ENCODE results near the gene C1QTNF1. TPM values are rescaled to one million over a fixed set of nuclear protein-coding genes. Genes with fewer than 3 reads are reported as not detected.

C1QTNF1 gene
- polyA plus RNA-seq, 1 donor (not counting 4 experiments of a cell fraction or from before 2014, with no cell fraction given) = 6.6 TPM

DNA sequence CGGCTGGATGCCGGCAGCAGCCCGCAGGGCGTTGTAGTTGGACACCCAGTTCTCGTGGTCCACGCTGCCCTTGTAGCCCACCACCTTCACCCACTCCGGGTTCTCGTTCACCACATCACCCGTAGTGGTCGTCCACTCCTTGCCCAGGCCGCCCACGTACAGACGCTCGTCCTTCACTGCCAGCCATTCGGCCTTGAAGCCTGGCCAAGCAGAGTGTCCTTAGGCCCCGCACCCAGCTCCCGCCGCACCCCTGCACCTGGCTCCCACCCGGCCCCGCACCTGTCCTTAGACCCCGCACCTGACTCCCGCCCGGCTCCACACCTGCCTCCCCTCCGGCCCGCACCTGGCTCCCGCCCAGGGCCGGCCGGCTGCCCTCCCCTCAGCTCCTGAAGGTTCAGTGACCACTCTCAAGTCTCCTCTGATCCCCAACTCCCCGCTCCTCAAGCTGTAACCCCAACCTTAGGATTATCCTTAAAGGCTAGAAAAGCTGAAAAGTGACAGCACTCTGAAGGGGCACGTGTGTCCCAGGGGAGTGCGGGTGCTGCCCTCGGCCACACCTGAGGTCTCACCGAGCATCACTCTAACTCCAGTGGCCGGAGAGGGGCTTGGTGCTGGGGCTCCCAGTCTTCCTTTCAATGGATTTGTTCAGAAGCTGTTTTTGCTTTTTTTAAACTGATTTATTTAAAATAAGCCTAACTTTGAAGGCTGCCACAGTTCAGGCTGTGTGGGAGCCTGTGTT, 28.8 kb upstream of the C1QTNF1 start:
- H3K9ac ChIP-seq (ENCODE audit: control insufficient read depth, extremely low read depth, insufficient read depth, low read length) = no peak overlapping the region

DNA sequence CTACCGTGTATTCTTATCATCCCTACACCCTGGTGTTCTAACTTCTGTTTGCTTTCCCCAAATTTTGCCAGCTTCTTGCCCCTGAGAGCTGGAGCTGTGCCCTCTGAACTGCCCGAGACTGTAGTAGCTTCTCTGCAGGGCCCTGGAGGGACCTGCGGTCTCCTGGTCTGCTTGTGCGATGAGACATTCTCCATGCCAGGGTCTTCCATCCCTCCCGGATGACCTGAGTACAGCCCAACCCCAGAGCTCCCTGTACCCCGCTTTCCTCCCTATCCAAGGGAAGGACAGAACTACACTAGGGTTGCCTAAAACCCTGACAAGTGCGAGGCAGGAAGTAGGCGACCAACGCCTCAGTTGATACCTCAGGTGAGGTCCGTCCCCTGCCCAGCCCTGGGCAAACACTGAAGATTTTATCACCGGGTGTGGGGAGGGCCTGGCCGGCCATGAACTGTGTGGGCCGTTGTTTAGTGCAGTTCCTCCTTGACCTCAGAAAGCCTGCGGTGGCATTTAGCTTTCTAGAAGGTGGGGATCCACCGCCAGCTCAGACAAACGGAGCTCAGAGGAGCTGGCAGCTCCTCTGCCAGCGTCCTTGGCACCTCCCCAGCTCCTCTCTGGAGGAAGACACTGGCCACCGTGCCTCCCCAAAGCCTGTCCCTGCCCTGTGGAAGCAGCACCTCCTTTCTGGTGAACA, 28.1 kb upstream of the C1QTNF1 start:
- Histone ChIP-seq H2AFZ (ENCODE audit: control insufficient read depth, low read length) (no peak overlapping the region), H3K9ac (ENCODE audit: control insufficient read depth, extremely low read depth, insufficient read depth, low read length) (no peak overlapping the region), H3K27me3 (ENCODE audit: control insufficient read depth, extremely low read depth, insufficient read depth, low read length) (no peaks in the 10 kb centered on the region), H3K79me2 (ENCODE audit: control insufficient read depth, insufficient read depth, low read length) (peaks cover 65% of the 10 kb centered on the region), H3K9me1 (ENCODE audit: control insufficient read depth, extremely low read depth, insufficient read depth, low read length) (peaks cover 5% of the 10 kb centered on the region), H3K4me3 (ENCODE audit: control insufficient read depth in 2 of 3, extremely low read depth in 1 of 3, insufficient read depth in 2 of 3, low read depth in 1 of 3, low read length in 3 of 3) (no peak overlapping the region), H3K4me1 (ENCODE audit: control insufficient read depth, extremely low read depth, insufficient read depth, low read length) (peaks cover 20% of the 10 kb centered on the region), H3K36me3 (ENCODE audit: control insufficient read depth in 2 of 2, extremely low read depth in 1 of 2, insufficient read depth in 2 of 2, low read length in 2 of 2) (peaks cover 50 to 60% of the 10 kb centered on the region in 2 experiments), H3K9me3 (ENCODE audit: control insufficient read depth, low read depth, low read length) (no peaks in the 10 kb centered on the region), H4K20me1 (ENCODE audit: control insufficient read depth, extremely low read depth, insufficient read depth, low read length) (peaks cover 12% of the 10 kb centered on the region), H3K4me2 (ENCODE audit: control insufficient read depth, extremely low read depth, insufficient read depth, low read depth, low read length) (no peak overlapping the region), H3K27ac (ENCODE audit: control insufficient read depth, insufficient read depth, low read length) (no peak overlapping the region)
- no peak for TF ChIP-seq EZH2 (IDR thresholded peaks at IDR 0.05; ENCODE audit: low read length)
- TF ChIP-seq, protein P1, sequence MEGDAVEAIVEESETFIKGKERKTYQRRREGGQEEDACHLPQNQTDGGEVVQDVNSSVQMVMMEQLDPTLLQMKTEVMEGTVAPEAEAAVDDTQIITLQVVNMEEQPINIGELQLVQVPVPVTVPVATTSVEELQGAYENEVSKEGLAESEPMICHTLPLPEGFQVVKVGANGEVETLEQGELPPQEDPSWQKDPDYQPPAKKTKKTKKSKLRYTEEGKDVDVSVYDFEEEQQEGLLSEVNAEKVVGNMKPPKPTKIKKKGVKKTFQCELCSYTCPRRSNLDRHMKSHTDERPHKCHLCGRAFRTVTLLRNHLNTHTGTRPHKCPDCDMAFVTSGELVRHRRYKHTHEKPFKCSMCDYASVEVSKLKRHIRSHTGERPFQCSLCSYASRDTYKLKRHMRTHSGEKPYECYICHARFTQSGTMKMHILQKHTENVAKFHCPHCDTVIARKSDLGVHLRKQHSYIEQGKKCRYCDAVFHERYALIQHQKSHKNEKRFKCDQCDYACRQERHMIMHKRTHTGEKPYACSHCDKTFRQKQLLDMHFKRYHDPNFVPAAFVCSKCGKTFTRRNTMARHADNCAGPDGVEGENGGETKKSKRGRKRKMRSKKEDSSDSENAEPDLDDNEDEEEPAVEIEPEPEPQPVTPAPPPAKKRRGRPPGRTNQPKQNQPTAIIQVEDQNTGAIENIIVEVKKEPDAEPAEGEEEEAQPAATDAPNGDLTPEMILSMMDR (optimal IDR thresholded peaks at IDR 0.05 in 1 of 3, IDR thresholded peaks at IDR 0.05 in 1 of 3, conservative IDR thresholded peaks at IDR 0.05 in 1 of 3; ENCODE audit: extremely low read depth in 1 of 3, insufficient read depth in 2 of 3, low read length in 3 of 3) = no peak
- DNase-seq (ENCODE audit: low read depth, low spot score) (no peak), FAIRE-seq (no peak)
- dilution Hi-C loops (cut with MboI; ENCODE audit: extremely low pct_ligation_motif_present, low sequenced_read_pairs) = no loop called here

More for the DNA sequence above, 28.8 kb upstream of the C1QTNF1 start:
- Histone ChIP-seq H3K27me3 (ENCODE audit: control insufficient read depth, extremely low read depth, insufficient read depth, low read length) (no peaks in the 10 kb centered on the region), H4K20me1 (ENCODE audit: control insufficient read depth, extremely low read depth, insufficient read depth, low read length) (peaks cover 12% of the 10 kb centered on the region), H3K9me3 (ENCODE audit: control insufficient read depth, low read depth, low read length) (no peaks in the 10 kb centered on the region), H3K4me3 (ENCODE audit: control insufficient read depth in 2 of 3, extremely low read depth in 1 of 3, insufficient read depth in 2 of 3, low read depth in 1 of 3, low read length in 3 of 3) (no peak overlapping the region), H3K79me2 (ENCODE audit: control insufficient read depth, insufficient read depth, low read length) (peaks cover 58% of the 10 kb centered on the region), H2AFZ (ENCODE audit: control insufficient read depth, low read length) (no peak overlapping the region), H3K27ac (ENCODE audit: control insufficient read depth, insufficient read depth, low read length) (no peak overlapping the region), H3K36me3 (ENCODE audit: control insufficient read depth in 2 of 2, extremely low read depth in 1 of 2, insufficient read depth in 2 of 2, low read length in 2 of 2) (peaks cover 51 to 62% of the 10 kb centered on the region in 2 experiments), H3K9me1 (ENCODE audit: control insufficient read depth, extremely low read depth, insufficient read depth, low read length) (peaks cover 5% of the 10 kb centered on the region), H3K4me2 (ENCODE audit: control insufficient read depth, extremely low read depth, insufficient read depth, low read depth, low read length) (no peak overlapping the region), H3K4me1 (ENCODE audit: control insufficient read depth, extremely low read depth, insufficient read depth, low read length) (peaks cover 20% of the 10 kb centered on the region)
- DNase-seq (ENCODE audit: low read depth, low spot score) (no peak), FAIRE-seq (no peak)
- dilution Hi-C loops (cut with MboI; ENCODE audit: extremely low pct_ligation_motif_present, low sequenced_read_pairs) = no loop called here
- TF ChIP-seq, protein P1 (optimal IDR thresholded peaks at IDR 0.05 in 1 of 3, IDR thresholded peaks at IDR 0.05 in 1 of 3, conservative IDR thresholded peaks at IDR 0.05 in 1 of 3; ENCODE audit: extremely low read depth in 1 of 3, insufficient read depth in 2 of 3, low read length in 3 of 3) = no peak
- no peak for TF ChIP-seq EZH2 (IDR thresholded peaks at IDR 0.05; ENCODE audit: low read length)
